KMS-11 (cell line): ENCODE results near the gene KIAA0753.

ENCODE experiments used
- H2AFZ ChIP-seq: fragments of 200-600 bp; sonication (generic); 2 replicates; pipeline ENCODE4 v1.6.1; 2016; ENCODE audit warnings: antibody characterized with exemption, mixed run types, low read depth
- H3K27ac ChIP-seq: fragments of 200-600 bp; sonication (generic); 2 replicates; pipeline ENCODE4 v1.6.1; 2016; ENCODE audit warnings: mild to moderate bottlenecking, mixed run types
- H3K27me3 ChIP-seq: fragments of 200-600 bp; sonication (generic); 2 replicates; pipeline ENCODE4 v1.6.1; 2017; ENCODE audit warnings: mild to moderate bottlenecking, low read depth, mixed run types, moderate library complexity; ENCODE audit not compliant: insufficient read depth
- H3K36me3 ChIP-seq: fragments of 200-600 bp; sonication (generic); 2 replicates; pipeline ENCODE4 v1.6.1; 2017; ENCODE audit warnings: mild to moderate bottlenecking, mixed run types; ENCODE audit not compliant: insufficient read depth
- H3K4me1 ChIP-seq: fragments of 200-600 bp; sonication (generic); 2 replicates; pipeline ENCODE4 v1.6.1; 2016; ENCODE audit warnings: mild to moderate bottlenecking, low read depth, mixed run types; ENCODE audit not compliant: poor library complexity, severe bottlenecking
- H3K4me2 ChIP-seq: fragments of 200-600 bp; sonication (generic); 2 replicates; pipeline ENCODE4 v1.7.0; 2016; ENCODE audit warnings: mild to moderate bottlenecking, mixed run types
- H3K4me3 ChIP-seq: fragments of 200-600 bp; sonication (generic); IDR thresholded peaks from 2 replicates; pipeline ENCODE4 v1.6.1; 2017; ENCODE audit warnings: low read depth, low read length, mixed read lengths; ENCODE audit not compliant: insufficient read depth
- H3K79me2 ChIP-seq: fragments of 200-600 bp; sonication (generic); 2 replicates; pipeline ENCODE4 v1.6.1; 2016; ENCODE audit warnings: low read depth, mixed run types; ENCODE audit not compliant: insufficient read depth
- H3K9ac ChIP-seq: fragments of 200-600 bp; sonication (generic); 2 replicates; pipeline ENCODE4 v1.6.1; 2016; ENCODE audit warnings: mild to moderate bottlenecking, mixed run types
- H4K20me1 ChIP-seq: fragments of 200-600 bp; sonication (generic); 2 replicates; pipeline ENCODE4 v1.6.1; 2016; ENCODE audit warnings: mild to moderate bottlenecking, mixed run types; ENCODE audit not compliant: insufficient read depth
- TF ChIP-seq, protein P1 (sequence below): fragments of 200-600 bp; sonication (generic); conservative IDR thresholded peaks from 2 replicates; pipeline ENCODE4 v1.6.1; 2017; ENCODE audit warnings: low read depth, mild to moderate bottlenecking, antibody characterized with exemption, low read length, moderate library complexity, mixed read lengths

The KIAA0753 gene

DNA sequence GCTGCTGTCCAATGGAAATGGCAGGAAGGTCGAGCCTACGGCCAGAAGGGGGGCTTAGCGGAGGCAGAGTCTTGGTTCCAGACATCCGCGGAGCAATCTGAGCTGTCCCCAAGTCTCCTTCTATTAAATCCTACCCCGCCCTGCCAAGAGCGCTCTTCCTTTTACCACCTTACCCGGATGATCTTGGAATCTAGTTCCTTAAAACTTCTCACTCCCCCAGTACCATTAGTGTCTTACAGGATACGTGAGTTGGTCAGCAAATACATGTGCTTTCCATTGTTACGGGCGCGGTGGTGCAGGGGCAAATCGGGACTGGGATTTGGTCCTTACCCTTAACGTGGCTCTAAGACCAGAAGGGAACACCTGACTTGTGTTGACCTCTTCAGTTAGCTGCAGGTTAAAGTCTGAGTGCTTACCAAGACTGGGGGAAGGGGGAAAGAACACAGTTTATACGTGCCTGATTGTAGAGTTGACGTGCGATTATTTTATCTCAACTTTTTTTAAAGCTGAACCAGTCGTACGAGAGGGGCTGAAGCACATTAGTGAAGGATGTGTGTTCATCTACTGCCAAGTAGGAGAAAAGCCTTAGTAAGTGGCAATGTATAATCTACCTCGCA is 844 bp upstream of the KIAA0753 start:
- Histone ChIP-seq H2AFZ (no peak overlapping the region), H4K20me1 (no peaks in the 10 kb centered on the region), H3K36me3 (no peaks in the 10 kb centered on the region), H3K27ac (no peak overlapping the region), H3K4me2 (peak overlapping the region; percentile 17), H3K79me2 (no peaks in the 10 kb centered on the region), H3K4me1 (no peaks in the 10 kb centered on the region), H3K9ac (peak overlapping the region; percentile 37; the same call in 1 of the 2 replicates), H3K27me3 (no peaks in the 10 kb centered on the region), H3K4me3 (no peak overlapping the region)
- TF ChIP-seq, protein P1, sequence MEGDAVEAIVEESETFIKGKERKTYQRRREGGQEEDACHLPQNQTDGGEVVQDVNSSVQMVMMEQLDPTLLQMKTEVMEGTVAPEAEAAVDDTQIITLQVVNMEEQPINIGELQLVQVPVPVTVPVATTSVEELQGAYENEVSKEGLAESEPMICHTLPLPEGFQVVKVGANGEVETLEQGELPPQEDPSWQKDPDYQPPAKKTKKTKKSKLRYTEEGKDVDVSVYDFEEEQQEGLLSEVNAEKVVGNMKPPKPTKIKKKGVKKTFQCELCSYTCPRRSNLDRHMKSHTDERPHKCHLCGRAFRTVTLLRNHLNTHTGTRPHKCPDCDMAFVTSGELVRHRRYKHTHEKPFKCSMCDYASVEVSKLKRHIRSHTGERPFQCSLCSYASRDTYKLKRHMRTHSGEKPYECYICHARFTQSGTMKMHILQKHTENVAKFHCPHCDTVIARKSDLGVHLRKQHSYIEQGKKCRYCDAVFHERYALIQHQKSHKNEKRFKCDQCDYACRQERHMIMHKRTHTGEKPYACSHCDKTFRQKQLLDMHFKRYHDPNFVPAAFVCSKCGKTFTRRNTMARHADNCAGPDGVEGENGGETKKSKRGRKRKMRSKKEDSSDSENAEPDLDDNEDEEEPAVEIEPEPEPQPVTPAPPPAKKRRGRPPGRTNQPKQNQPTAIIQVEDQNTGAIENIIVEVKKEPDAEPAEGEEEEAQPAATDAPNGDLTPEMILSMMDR, result no peak

DNA sequence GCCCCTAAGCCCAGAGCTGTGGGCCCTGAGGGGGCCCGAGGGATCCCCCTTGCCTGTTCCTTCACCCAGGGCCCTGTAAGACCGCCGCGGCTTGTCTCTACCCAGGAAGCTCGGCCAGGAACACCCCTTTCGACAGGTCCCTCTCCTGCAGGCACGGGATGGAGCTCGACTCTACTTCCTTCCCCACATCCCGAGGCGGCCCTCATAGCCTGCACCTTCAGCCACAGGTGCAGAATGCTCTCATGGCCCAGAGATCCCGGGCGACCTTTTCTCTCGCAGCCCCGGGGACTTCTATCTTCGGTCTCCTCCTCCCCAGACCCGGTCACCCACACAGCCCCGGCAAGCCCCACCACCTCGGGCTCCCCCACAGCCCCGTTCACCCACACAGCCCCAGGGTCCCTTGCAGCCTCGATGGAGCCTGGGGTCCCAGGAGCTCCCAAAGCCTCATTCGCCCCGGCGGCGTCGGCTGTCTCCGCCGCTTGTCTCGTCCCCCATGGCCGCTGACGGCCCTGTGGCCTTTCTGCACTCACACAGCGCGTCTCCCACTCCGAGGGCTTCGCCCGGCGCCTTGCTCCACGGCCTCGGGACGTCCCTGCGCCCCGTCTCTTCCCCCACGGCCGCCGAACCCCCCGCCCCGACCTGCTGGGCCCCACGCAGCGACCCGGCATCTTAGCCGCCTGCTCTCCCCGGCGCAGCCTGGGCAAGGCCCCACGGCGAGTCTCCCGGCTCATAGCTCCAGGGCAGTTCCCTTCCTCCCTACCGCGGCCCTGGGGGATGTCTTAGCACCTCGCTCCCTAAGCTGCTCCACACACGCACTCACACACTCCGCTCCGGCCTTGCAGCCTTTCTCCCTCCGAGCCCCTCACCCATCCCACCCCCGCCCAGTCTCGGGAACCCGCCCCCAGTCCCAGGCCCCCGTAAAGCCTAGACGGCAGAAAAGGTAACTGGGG is 650 bp downstream of the KIAA0753 start:
- H3K79me2 ChIP-seq, result no peaks in the 10 kb centered on the region
- H2AFZ ChIP-seq, result no peak overlapping the region
- peak overlapping the region; percentile 40; the same call in 1 of the 2 replicates for H3K27ac ChIP-seq
- no peaks in the 10 kb centered on the region for H3K36me3 ChIP-seq
- H3K4me3 ChIP-seq, result no peak overlapping the region
- no peaks in the 10 kb centered on the region for H4K20me1 ChIP-seq
- H3K4me2 ChIP-seq, result no peak overlapping the region; the same call in 1 of the 2 replicates
- no peaks in the 10 kb centered on the region for H3K4me1 ChIP-seq
- no peaks in the 10 kb centered on the region for H3K27me3 ChIP-seq
- peak overlapping the region; percentile 37; the same call in 1 of the 2 replicates for H3K9ac ChIP-seq
- TF ChIP-seq, protein P1, result no peak

DNA sequence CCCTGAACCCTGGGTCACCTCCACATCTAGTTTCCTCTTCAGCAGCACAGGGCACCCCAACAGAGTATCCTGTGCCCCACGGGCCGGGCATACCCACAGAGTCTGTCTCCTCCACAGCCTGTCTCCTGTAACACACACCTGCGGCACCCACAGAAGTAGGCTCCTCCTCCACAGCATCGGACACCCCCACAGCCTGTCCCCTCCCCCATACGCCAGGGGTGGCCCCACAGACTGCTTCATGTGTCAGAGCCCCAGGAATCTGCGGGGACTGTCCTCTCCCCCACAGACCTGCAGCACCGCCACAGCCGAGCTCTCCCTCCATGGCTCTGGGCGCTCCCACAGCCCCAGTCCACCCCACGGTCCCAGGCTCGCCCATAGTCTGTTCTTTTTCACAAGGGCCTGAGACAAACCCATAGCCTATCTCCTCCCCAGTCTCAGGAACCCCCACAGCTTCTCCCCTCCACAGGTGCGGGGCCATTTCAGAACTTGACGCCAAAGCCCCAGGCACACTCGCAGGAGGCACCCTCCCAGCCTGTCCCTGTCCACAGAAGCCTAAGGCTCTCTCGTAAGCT is 1.4 kb downstream of the KIAA0753 start:
- Histone ChIP-seq H3K27ac (no peak overlapping the region), H2AFZ (no peak overlapping the region), H4K20me1 (no peaks in the 10 kb centered on the region), H3K4me1 (no peaks in the 10 kb centered on the region), H3K4me3 (no peak overlapping the region), H3K4me2 (no peak overlapping the region; the same call in 1 of the 2 replicates), H3K9ac (no peak overlapping the region; the same call in 1 of the 2 replicates), H3K79me2 (no peaks in the 10 kb centered on the region), H3K36me3 (no peaks in the 10 kb centered on the region), H3K27me3 (no peaks in the 10 kb centered on the region)
- TF ChIP-seq, protein P1, result no peak

DNA sequence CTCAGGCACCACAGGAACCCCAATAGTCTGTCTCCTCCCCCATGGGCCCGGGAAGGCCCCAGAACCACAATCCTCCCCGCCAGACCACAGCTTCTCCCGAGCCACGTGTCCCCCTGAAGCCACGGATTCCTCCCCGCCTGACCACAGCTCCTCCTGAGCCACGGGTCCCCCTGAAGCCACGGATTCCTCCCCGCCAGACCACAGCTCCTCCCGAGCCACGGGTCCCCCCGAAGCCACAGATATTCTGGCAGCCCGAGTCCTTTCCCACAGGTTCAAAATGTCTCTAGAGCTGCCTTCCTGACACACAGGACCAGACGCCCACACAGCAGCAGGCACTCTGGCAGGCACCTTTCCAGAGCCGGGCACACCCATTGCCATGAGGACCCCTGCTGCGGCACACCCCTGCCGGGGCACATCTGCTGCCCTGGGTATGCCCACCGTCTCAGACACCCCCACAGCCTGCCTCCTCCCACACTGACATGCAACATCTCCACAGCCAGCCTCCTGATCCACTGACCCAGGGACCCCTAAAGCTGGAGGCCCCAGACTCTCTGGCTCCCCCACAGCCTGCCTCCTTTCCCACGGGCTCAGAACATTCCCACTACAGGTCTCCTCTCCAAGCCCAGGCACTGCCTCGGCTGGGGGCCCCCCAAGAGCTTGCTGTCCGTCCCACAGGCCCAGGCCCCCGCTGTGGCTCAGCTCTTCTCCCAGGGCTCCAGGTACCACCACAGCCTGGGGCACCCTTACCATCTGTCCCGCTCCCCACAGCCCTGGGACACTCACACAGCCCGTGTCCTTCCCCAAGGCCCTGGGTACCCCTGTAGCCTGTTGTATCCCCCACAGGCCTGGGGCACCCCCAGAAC is 2.2 kb downstream of the KIAA0753 start:
- no peaks in the 10 kb centered on the region for H4K20me1 ChIP-seq
- no peak overlapping the region for H3K4me2 ChIP-seq
- no peaks in the 10 kb centered on the region for H3K4me1 ChIP-seq

More for the DNA sequence above, 2.2 kb downstream of the KIAA0753 start:
- H3K4me3 ChIP-seq, result no peak overlapping the region
- no peaks in the 10 kb centered on the region for H3K27me3 ChIP-seq
- H3K9ac ChIP-seq, result no peak overlapping the region
- H2AFZ ChIP-seq, result no peak overlapping the region
- no peak overlapping the region for H3K27ac ChIP-seq
- no peaks in the 10 kb centered on the region for H3K36me3 ChIP-seq
- no peaks in the 10 kb centered on the region for H3K79me2 ChIP-seq
- TF ChIP-seq, protein P1, result no peak
